Islet of Langerhans (tissue), 1 donor: ENCODE data around the gene FBN1.

Experiments
- FAIRE-seq: peaks from one replicate; lab custom pipeline; 2011; peaks lifted over from hg19 to GRCh38; lab: Jason Lieb, UNC

Gene FBN1

DNA sequence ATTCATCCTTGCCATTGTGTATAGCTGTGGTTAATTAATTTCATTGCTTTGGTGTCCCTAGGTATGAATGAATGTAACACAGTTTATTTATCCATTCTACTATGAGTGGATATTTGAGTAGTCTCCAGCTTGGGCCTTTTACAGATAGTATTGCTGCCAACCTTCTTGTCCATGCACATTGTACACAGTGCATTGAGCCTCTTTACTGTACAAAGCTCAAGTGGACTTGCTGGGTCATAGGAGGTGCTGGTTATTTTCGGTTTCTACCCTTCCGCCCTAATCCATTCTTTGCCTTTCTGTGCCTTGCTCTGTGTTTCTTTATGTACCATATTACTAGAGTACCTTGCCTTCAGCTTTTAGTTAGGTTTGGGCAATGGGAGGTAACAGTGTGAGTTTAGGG lies 253.6 kb downstream of the FBN1 start:
- FAIRE-seq = no peak

DNA sequence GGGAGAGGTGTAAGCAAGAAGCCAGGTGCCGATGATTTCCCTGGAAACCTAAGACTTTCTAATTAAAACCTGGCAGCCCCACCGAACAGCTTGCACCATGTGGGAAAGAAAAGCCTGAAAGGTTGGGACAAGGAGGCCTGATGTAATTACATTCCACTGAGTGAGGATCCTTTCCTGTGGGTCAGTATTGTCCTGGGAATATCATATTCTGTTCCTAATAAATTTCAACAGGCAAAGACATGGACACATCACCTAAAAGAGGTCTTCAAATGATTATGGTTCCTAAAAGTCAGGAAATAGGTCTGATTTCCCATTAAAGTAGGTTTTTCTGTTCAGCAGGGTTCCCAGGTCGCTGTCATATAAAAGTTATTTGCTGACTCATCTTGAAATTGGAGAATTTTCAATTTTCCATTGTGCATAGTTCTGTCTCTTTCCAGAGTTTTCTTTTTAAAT lies 255.8 kb downstream of the FBN1 start:
- FAIRE-seq = no peak

DNA sequence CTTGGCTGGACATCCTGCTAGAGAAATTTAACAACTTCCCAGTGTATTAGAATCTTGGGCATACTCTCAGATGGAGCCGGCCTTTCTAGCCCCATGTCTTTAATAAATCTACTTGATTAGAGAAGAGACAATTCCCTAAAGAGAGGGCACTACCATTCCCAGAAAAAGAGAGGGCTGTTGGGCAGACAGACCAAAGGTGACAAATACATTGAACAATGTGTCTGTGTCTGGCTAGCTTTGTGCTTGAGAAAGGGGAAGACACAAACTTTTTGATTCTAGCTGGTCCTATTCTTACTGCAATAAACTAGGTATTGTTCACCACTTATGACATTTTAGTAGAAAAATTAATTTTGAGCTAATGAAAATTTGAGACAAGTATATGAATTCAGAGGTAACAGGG lies 256.6 kb downstream of the FBN1 start:
- no peak for FAIRE-seq

DNA sequence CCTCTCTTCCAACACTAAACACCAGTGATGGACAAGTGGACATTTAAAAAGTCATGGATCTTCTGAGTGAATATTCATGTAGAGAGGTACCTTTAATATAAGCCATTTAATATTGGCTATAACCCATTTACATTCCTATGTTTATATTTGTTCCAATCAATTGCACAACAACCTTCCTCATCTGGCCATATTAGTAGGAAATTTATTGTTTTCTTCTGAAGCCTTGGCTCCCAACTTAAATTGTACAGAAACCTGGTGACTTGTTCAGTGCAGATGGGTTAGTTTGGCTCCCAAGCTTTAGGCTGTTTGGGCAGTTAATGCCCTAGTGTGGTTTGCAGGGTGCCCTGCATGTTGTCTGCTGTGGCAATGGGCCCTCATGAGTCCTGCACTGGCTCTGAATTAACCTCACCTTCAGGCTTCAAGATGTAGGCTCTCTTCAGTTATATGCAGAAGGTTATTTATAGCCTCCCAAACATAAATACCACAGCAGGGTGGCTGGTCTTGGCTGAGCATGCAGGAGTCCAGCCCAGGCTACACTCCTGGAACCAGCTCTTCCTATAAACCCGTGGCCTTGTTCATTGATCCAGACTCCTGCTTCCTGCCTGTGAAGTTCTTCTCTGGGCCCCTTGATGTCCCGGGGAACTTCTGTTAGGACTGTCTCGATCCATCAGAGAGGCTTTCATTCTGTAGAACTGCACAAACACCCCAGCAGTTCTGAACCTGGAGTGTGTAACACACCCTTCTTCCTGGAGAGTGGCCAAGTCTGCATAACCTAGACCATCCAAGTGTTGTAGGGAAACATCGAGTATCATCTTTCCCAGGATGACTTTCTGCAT lies 257.3 kb downstream of the FBN1 start:
- FAIRE-seq = no peak

DNA sequence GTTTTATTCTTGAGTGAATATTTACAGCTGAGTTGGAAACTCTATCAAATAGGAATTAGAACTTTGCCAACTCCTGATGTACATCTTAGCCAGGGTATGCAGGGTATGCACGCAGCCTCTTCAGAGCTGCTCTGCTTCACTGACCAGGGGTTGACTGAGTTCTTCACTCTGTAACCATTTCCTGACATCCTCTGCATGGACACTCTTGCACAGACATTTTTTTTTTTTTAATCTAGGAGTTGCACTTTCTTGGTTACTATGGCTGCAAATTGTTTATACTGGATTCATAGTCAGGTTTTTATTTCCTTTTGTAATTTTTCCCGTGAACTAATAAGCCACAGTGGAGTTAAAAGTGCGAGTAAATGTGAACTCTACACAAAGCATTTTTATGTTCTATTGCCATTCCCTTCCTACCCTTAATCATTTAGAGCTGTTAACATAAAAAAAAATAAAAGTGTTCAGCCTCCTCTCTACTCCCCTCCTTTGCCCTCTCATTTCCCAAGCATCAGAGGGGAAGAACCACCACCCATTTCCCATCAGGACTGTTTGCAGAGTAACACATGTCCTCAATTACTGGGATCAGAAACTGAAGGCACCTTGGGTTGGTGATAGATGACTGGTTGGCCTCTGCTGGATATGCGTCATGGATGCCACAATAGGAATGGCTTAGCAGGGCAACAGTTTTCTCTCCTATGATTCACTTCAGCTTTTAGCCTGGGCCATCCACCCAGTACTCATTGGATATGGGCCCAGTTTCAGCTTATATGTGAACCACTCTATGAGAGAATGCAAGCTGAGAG lies 260.3 kb downstream of the FBN1 start:
- FAIRE-seq = no peak

DNA sequence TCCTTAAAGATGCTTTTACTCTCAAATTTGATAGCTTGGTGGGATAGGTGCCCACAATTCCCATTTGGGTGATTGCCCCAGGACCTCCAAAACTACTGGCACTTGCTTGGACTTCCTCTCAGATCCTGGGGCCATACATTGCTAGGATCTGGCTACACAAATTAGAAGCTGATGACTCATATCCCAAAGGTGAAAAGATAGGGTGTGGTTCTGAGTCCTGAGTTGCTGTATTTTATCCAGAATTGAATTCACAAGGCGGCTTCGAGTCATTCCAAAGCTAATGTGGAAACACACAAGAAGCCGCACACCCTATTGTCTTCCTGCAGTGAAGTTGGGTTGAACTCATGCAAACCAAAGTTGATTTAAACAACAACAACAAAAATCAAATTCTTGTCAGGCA lies 260.9 kb downstream of the FBN1 start:
- FAIRE-seq = no peak

DNA sequence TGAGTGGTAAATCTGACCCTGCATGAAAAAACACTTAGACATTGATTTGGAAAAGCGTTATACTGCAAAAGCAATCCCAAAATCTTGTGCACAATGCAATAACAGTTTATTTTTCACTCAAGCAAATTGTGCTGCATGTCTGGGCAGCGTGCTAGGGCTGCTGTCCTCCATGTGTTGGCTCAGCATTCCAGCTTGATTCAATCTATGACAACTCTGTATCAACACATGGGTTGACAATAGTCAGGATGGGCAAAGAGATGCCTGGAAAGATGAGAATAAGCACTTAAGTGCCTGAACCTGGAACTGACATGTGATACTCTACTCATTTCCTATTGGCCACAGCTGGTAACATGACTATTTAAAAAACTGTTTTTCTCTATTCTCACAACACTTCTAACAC lies 262.5 kb downstream of the FBN1 start:
- FAIRE-seq = no peak

DNA sequence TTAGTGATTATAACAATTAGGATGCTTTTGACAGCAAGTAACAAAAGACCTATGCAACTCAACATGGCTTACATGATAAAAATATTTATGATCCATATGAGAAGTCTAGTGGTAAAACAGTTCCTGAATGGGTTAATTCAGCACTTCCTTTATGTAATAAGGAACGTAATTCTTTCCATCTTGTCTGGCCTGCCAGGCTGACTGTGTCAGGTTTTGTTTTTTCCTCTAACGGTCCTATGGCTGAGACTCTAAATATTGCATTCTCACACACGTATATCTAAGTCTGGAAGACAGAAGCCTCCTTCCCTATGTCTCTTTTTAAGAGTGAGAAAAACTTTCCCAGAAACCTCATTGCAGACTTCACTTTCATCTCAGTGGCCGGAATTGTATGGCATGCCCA lies 263.6 kb downstream of the FBN1 start:
- no peak for FAIRE-seq

DNA sequence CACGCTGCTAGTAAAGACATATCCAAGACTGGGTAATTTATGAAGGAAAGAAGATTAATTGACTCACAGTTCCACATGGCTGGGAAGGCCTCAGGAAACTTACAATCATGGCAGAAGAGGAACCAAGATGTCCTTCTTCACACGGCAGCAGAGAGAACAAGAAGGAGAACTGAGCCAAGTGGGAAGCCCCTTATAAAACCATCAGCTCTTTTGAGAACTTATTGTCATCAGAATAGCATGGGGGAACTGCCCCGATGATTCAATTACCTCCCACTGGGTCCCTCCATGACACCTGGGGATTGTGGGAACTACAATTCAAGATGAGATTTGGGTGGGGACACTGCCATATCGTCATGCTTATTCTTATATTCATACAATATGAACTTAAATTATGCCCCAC lies 265.3 kb downstream of the FBN1 start:
- no peak for FAIRE-seq

DNA sequence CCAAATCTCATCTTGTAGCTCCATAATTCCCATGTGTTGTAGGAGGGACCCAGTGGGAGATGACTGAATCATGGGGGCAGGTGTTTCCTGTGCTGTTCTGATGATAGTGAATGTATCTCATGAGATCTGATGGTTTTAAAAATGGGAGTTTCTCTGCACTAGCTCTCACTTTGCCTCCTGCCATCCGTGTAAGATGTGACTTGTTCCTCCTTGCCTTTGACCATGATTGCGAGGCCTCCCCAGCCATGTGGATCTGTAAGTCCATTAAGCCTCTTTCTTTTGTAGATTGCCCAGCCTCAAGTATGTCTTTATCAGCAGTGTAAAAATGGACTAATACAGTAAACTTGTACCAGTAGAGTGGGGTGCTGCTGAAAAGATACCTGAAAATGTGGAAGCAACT lies 269.7 kb downstream of the FBN1 start:
- no peak for FAIRE-seq

DNA sequence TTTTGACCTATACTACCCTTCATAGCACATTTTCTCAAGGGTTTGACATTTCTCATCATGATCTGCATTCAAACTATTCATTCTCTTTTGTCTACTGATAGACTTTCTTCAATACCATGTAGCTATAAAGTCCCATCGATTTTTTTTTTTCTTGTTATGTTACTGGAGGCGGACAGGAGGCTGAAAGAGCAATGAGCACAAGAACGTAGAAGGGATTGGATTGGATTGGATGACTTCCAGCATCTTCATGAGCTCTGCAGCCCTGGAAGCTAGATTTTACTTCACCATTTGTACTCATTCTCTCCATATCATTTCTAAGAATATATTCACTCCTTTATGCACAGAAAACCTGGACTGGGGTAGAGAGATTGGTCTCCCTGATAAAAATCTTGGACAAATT lies 271.0 kb downstream of the FBN1 start:
- no peak for FAIRE-seq

DNA sequence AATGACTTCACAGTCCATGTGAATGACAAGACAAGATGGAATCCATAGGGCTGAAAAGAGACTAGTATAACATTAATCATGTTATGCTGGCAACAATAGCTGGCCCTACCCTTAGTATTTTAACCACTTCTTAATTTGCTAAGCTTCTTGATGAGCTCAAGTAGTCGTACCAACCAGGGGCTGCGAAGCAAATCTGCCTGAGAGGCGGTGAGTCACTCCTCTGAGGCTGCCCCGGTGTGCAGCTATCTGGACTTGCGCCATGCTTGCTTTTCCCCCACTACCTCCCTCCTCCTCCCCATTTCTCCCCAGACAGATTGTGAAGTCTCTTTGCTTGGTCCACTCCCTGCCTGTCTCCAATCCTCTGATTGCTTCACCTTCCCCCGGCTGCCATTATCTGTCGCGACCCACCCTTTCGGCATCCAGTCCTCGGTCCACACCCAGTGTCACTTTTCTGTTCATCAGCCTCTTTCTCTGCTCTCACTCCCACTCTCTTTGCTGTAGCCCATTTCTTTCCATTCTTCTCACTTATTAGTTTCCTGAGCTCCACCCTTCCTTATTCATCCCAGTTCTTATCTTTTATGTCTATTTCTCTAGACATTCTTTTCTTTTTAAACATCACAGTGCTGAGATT lies 271.6 kb downstream of the FBN1 start:
- no peak for FAIRE-seq

DNA sequence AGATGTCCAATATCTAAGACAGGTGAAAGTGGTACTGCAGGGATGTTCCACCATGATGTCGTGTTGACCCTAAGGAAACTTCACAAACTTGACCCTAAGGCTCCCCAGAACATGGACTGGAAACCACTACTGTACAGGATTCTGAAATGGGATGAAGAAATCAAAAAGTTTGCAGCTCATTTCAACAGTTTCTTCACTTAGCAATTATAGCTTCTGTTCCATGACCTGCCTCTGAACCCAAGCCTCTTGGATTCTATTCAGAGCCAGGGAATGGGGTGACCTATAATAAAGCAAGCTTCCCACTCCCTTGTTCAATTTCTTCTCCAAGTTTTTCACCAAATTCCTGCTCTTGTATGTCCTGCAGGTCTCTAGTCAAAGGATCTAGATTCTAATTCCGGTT lies 273.5 kb downstream of the FBN1 start:
- no peak for FAIRE-seq

DNA sequence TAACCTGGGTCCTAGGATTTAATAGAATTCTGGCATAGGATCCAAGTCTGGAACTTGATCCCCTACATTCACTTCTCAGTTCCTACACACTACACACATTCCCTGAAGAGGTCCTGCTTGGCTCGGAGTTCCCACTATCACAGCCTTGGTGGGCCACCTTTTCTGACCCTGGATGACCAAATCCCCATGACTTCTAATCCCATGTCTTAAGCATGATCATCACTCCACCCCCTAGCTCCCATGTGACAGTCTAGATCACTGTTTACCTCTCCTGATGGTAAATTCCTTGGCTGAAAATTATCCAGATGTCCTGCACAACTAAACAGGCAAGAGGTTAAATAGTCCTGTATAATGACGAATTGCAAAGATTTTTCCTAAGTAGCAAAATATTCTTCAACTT lies 274.0 kb downstream of the FBN1 start:
- FAIRE-seq = no peak

DNA sequence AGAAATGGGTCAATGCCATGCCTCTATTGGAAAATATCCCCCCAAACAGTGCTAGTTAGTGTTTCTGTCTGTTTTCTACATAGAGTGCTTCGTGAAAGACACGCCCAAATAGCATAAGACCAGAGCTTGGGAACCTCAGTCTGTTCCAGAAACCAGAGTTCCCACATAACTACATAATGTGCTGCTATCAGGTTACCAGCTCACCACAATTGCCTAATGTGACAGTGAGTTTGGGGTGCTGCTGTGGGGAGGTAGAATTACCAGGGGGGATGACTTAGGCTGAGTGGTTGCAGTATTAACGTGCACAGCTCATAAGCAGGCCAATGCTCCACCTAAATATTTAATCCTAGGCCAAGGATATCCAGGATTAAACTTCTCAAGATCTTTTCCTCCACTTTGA lies 275.0 kb downstream of the FBN1 start:
- FAIRE-seq = no peak

DNA sequence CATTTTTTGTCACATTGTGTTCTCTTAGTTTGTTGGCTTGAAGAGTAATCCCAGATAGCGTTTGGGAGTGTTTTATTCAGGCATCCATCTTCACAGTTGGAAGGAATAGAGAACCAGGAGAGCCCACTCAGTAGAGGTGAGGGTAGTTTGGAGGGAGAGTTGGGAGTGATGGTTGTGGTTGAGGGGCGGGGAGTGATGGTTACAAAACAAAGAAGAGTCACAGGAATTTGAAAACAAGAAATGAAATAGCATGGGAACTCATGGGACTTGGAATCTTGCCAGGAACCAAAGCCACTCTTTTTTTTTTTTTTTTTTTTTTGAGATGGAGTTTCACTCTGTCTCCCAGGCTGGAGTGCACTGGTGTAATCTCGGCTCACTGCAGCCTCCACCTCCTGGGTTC lies 278.0 kb downstream of the FBN1 start:
- no peak for FAIRE-seq

DNA sequence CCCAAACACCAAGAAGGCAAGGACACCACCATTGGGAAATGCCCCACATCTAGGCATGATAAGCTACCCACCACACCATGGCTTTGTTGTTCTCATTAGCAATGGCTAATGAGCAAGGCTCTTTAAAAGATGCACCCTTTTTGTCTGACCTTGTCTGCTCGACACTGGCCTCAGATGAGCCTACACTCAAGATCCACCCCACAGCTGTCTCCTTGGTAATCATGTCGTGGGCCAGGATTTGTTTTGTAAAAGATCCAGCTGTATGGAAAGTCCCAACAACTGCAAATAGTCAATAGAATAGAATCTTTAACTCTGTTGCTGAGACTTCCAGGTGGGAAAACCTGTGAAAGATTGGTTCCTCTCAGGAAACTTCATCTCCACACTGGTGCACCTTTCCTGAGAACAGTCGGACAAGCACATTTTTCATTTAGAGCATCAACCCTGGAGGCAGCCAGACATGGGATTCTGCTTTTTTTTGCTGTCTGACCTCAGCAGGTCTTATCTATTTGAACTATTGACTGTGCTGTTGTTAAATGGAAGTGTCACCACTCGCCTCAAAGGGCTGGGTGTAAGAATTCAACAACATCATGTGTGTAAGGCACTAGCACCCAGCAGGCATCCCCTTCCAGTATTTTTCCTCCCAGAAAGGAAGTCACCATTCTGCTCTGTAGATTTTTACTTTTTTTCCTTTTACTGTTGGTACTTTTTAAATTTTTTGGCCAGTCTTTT lies 278.8 kb downstream of the FBN1 start:
- no peak for FAIRE-seq

DNA sequence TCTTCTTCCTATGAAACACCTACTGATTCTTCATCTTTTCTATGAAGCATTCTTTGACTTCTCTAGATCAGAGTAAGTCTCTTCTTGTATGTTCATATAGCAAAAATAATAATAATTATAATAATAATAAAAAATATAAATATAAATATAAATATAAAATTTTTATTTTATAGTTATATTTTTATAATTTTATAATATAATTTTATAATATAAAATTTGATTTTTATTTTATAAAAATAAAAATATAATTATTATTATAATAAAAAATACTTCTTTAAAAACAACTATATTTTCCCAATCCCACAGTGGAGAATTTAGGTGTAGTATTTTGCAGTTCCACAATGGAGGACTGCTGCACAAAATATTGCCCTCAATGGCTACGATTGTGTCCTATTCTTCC lies 279.9 kb downstream of the FBN1 start:
- FAIRE-seq = no peak

DNA sequence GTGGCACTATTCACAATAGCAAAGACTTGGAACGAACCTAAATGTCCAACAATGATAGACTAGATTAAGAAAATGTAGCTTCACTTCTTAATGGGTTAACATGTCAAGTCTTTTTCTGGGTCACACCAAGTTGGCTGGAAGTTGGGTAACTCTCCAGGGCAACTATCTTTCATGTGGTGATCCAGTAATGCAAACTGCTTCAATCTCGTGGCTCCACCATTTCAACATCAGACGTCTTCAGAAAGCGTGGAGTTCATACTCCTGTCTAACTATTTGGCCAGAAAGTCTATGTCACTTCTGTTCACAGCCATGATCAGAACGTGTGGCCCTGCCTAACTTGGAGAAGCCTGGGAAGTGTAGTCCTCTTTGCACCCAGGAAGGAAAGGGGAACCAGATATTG lies 282.0 kb downstream of the FBN1 start:
- FAIRE-seq = no peak

DNA sequence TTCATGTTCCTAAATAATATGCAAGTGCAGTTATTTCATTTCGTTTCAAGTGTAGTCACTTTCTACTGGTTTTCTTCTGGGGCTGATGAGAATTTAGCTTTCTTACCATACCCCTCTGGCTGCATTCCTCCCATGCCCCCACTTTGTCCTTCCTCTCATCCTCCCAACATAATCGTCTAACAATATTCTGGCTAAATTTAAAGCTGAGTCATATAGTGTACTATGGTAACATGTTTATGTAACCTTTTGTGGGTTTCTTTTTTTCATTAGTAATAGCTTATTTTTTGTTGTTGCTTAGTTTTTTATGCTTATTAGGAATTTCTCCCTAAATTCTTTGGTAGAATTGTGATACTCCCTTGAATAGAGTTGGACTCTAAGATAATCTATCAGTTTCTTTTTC lies 283.8 kb downstream of the FBN1 start:
- no peak for FAIRE-seq

DNA sequence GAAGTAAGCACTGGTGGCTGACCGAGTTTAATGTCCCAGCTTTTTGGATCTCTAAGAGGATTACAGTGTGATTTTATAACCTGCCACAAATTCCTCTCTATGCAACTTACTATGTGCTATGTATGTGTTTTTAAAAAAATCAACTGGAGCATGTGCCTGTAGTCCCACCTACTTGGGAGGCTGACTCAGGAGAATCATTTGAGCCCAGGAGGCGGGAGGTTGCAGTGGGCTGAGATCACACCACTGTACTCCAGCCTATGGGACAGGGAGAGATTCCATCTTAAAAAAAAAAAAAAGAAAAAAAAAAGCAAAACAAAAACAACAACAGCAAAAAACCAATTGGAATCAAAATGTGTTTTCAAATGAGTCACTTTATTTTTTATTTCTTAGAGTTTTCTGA lies 284.7 kb downstream of the FBN1 start:
- no peak for FAIRE-seq
